ENCODE data around the gene XRCC4. TPM values are rescaled to one million over a fixed set of nuclear protein-coding genes. Genes with fewer than 3 reads are reported as not detected.

Gene XRCC4
- total RNA-seq, 1 donor from 2014 or later: 10.7 TPM

- intact Hi-C loops (cut with micrococcal nuclease): no loop called here
- H3K9me3 Mint-ChIP-seq: no peaks in the 10 kb centered on the region
- peaks cover 3% of the 10 kb centered on the region for H3K4me1 Mint-ChIP-seq (ENCODE audit: low read depth)
- H3K36me3 Mint-ChIP-seq (ENCODE audit: low read depth): peaks cover 5% of the 10 kb centered on the region
- no peak overlapping the region for H3K4me3 Mint-ChIP-seq (ENCODE audit: low read depth)
- no peak for DNase-seq (ENCODE audit: low spot score)
- no peak overlapping the region for H3K27ac Mint-ChIP-seq
- no peaks in the 10 kb centered on the region for H3K27me3 Mint-ChIP-seq (ENCODE audit: low read depth)
Measured at GRCh38 chr5:83084336-83084735, 7.0 kb downstream of the XRCC4 start.

- Mint-ChIP-seq H3K27ac (no peak overlapping the region), H3K4me1 (ENCODE audit: low read depth) (peaks cover 1% of the 10 kb centered on the region), H3K27me3 (ENCODE audit: low read depth) (no peaks in the 10 kb centered on the region), H3K4me3 (ENCODE audit: low read depth) (no peak overlapping the region), H3K9me3 (no peaks in the 10 kb centered on the region), H3K36me3 (ENCODE audit: low read depth) (peaks cover 5% of the 10 kb centered on the region)
- intact Hi-C loops (cut with micrococcal nuclease): no loop called here
- no peak for DNase-seq (ENCODE audit: low spot score)
Measured at GRCh38 chr5:83085106-83085505, 7.8 kb downstream of the XRCC4 start.

- no peak for DNase-seq (ENCODE audit: low spot score)
- Mint-ChIP-seq H3K36me3 (ENCODE audit: low read depth) (peaks cover 23% of the 10 kb centered on the region), H3K9me3 (peaks cover 38% of the 10 kb centered on the region)
Measured at GRCh38 chr5:83090169-83090568, 12.8 kb downstream of the XRCC4 start.

GRCh38 chr5:83092619-83093018 lies 15.3 kb downstream of the XRCC4 start:
- Mint-ChIP-seq H3K4me3 (ENCODE audit: low read depth) (no peak overlapping the region), H3K4me1 (ENCODE audit: low read depth) (peaks cover 12% of the 10 kb centered on the region), H3K9me3 (peaks cover 38% of the 10 kb centered on the region), H3K27me3 (ENCODE audit: low read depth) (no peaks in the 10 kb centered on the region), H3K27ac (no peak overlapping the region), H3K36me3 (ENCODE audit: low read depth) (peaks cover 27% of the 10 kb centered on the region)
- no peak for DNase-seq (ENCODE audit: low spot score)
- intact Hi-C loops (cut with micrococcal nuclease): no loop called here

More at GRCh38 chr5:83090169-83090568, 12.8 kb downstream of the XRCC4 start:
- Mint-ChIP-seq H3K4me3 (ENCODE audit: low read depth) (no peak overlapping the region), H3K27ac (no peak overlapping the region), H3K27me3 (ENCODE audit: low read depth) (no peaks in the 10 kb centered on the region), H3K4me1 (ENCODE audit: low read depth) (peaks cover 11% of the 10 kb centered on the region)
- intact Hi-C loops (cut with micrococcal nuclease): no loop called here

GRCh38 chr5:83093692-83094091 lies 16.3 kb downstream of the XRCC4 start:
- H3K9me3 Mint-ChIP-seq: peaks cover 38% of the 10 kb centered on the region
- H3K27ac Mint-ChIP-seq: no peak overlapping the region
- H3K27me3 Mint-ChIP-seq (ENCODE audit: low read depth): no peaks in the 10 kb centered on the region
- H3K4me1 Mint-ChIP-seq (ENCODE audit: low read depth): peaks cover 13% of the 10 kb centered on the region
- no peak overlapping the region for H3K4me3 Mint-ChIP-seq (ENCODE audit: low read depth)
- H3K36me3 Mint-ChIP-seq (ENCODE audit: low read depth): peaks cover 27% of the 10 kb centered on the region
- intact Hi-C loops (cut with micrococcal nuclease): no loop called here
- no peak for DNase-seq (ENCODE audit: low spot score)

- Mint-ChIP-seq H3K4me3 (ENCODE audit: low read depth) (no peak overlapping the region), H3K4me1 (ENCODE audit: low read depth) (peaks cover 13% of the 10 kb centered on the region)
- intact Hi-C loops (cut with micrococcal nuclease): no loop called here
Measured at GRCh38 chr5:83095163-83095956, 18.0 kb downstream of the XRCC4 start.

GRCh38 chr5:83095957-83096539 lies 18.7 kb downstream of the XRCC4 start:
- DNase-seq (ENCODE audit: low spot score): no peak
- Mint-ChIP-seq H3K27ac (no peak overlapping the region), H3K9me3 (peaks cover 33% of the 10 kb centered on the region), H3K4me3 (ENCODE audit: low read depth) (no peak overlapping the region), H3K4me1 (ENCODE audit: low read depth) (peaks cover 13% of the 10 kb centered on the region), H3K36me3 (ENCODE audit: low read depth) (peaks cover 24% of the 10 kb centered on the region), H3K27me3 (ENCODE audit: low read depth) (no peaks in the 10 kb centered on the region)
- intact Hi-C loops (cut with micrococcal nuclease): no loop called here

More at GRCh38 chr5:83095163-83095956, 18.0 kb downstream of the XRCC4 start:
- DNase-seq (ENCODE audit: low spot score): no peak
- Mint-ChIP-seq H3K27ac (no peak overlapping the region), H3K36me3 (ENCODE audit: low read depth) (peaks cover 26% of the 10 kb centered on the region), H3K27me3 (ENCODE audit: low read depth) (no peaks in the 10 kb centered on the region), H3K9me3 (peaks cover 36% of the 10 kb centered on the region)

- no peak for DNase-seq (ENCODE audit: low spot score)
- Mint-ChIP-seq H3K27me3 (ENCODE audit: low read depth) (no peaks in the 10 kb centered on the region), H3K36me3 (ENCODE audit: low read depth) (peaks cover 24% of the 10 kb centered on the region), H3K27ac (no peak overlapping the region), H3K9me3 (peaks cover 27% of the 10 kb centered on the region), H3K4me3 (ENCODE audit: low read depth) (no peak overlapping the region), H3K4me1 (ENCODE audit: low read depth) (peaks cover 13% of the 10 kb centered on the region)
- intact Hi-C loops (cut with micrococcal nuclease): no loop called here
Measured at GRCh38 chr5:83096660-83097339, 19.5 kb downstream of the XRCC4 start.

GRCh38 chr5:83097689-83098231 lies 20.4 kb downstream of the XRCC4 start:
- H3K27me3 Mint-ChIP-seq (ENCODE audit: low read depth): no peaks in the 10 kb centered on the region
- H3K4me1 Mint-ChIP-seq (ENCODE audit: low read depth): peaks cover 4% of the 10 kb centered on the region
- no peak for DNase-seq (ENCODE audit: low spot score)
- no peak overlapping the region for H3K27ac Mint-ChIP-seq
- peaks cover 21% of the 10 kb centered on the region for H3K36me3 Mint-ChIP-seq (ENCODE audit: low read depth)
- H3K4me3 Mint-ChIP-seq (ENCODE audit: low read depth): no peak overlapping the region
- intact Hi-C loops (cut with micrococcal nuclease): no loop called here
- peaks cover 18% of the 10 kb centered on the region for H3K9me3 Mint-ChIP-seq

GRCh38 chr5:83099001-83099400 lies 21.7 kb downstream of the XRCC4 start:
- H3K36me3 Mint-ChIP-seq (ENCODE audit: low read depth): peaks cover 11% of the 10 kb centered on the region
- no peaks in the 10 kb centered on the region for H3K27me3 Mint-ChIP-seq (ENCODE audit: low read depth)

GRCh38 chr5:83099445-83099844 lies 22.1 kb downstream of the XRCC4 start:
- peaks cover 2% of the 10 kb centered on the region for H3K4me1 Mint-ChIP-seq (ENCODE audit: low read depth)
- intact Hi-C loops (cut with micrococcal nuclease): no loop called here
- no peak for DNase-seq (ENCODE audit: low spot score)
- H3K27ac Mint-ChIP-seq: no peak overlapping the region
- H3K36me3 Mint-ChIP-seq (ENCODE audit: low read depth): peaks cover 6% of the 10 kb centered on the region
- peaks cover under 1% of the 10 kb centered on the region for H3K9me3 Mint-ChIP-seq
- no peaks in the 10 kb centered on the region for H3K27me3 Mint-ChIP-seq (ENCODE audit: low read depth)
- no peak overlapping the region for H3K4me3 Mint-ChIP-seq (ENCODE audit: low read depth)

More at GRCh38 chr5:83099001-83099400, 21.7 kb downstream of the XRCC4 start:
- intact Hi-C loops (cut with micrococcal nuclease): no loop called here
- peaks cover 5% of the 10 kb centered on the region for H3K9me3 Mint-ChIP-seq
- no peak overlapping the region for H3K27ac Mint-ChIP-seq
- no peak overlapping the region for H3K4me3 Mint-ChIP-seq (ENCODE audit: low read depth)
- no peak for DNase-seq (ENCODE audit: low spot score)
- peaks cover 2% of the 10 kb centered on the region for H3K4me1 Mint-ChIP-seq (ENCODE audit: low read depth)

GRCh38 chr5:83101514-83101913 lies 24.2 kb downstream of the XRCC4 start:
- no peaks in the 10 kb centered on the region for H3K9me3 Mint-ChIP-seq
- H3K4me3 Mint-ChIP-seq (ENCODE audit: low read depth): no peak overlapping the region
- H3K27ac Mint-ChIP-seq: no peak overlapping the region
- H3K27me3 Mint-ChIP-seq (ENCODE audit: low read depth): no peaks in the 10 kb centered on the region
- intact Hi-C loops (cut with micrococcal nuclease): no loop called here
- peaks cover 2% of the 10 kb centered on the region for H3K4me1 Mint-ChIP-seq (ENCODE audit: low read depth)
- DNase-seq (ENCODE audit: low spot score): no peak
- no peaks in the 10 kb centered on the region for H3K36me3 Mint-ChIP-seq (ENCODE audit: low read depth)

Measured in activated T-helper 2 cell treated with anti-CD3 and anti-CD28 coated beads, Interferon-gamma antibody, Interleukin-2, Interleukin-4, amounts not matched to agents 10 μg/mL and 5 μg/mL and 100 μg/mL, durations not matched to agents 14 hours and 24 hours and 36 hours (primary cell).